ENCODE data around the gene CEP85L. TPM values are rescaled to one million over a fixed set of nuclear protein-coding genes. Genes with fewer than 3 reads are reported as not detected.

The CEP85L gene
- total and polyA plus RNA-seq, 2 of the 4 experiments (the other 2 are of a cell fraction): 2.3 to 25.6 TPM

DNA sequence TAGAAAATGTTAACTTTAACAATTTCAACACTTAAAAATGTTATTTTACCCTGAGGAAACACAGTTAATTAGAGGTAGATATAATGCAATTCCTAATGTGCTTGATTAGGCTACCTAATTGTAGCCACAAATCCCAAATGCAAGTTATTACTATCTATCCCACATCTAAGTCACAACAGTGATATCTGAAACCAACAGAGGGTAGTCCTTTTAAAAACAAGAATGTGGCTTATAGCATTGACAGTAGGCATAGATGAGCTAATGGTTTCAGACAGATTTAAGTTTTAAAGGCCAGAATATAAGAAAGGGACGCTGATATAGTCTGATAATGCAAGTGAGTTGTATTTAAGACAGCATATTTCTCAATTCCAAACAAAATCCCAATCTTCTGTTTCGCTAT, 80.3 kb downstream of the CEP85L start:
- Histone ChIP-seq H3K4me2 (ENCODE audit: low read depth, low read length) (no peak overlapping the region), H3K23ac (ENCODE audit: low read depth, low read length) (no peak overlapping the region), H3K4ac (ENCODE audit: low read depth, low read length) (no peak overlapping the region), H2BK5ac (ENCODE audit: low read depth, low read length, poor library complexity, severe bottlenecking) (no peak overlapping the region), H3K18ac (ENCODE audit: low read depth, low read length) (no peak overlapping the region), H3K56ac (ENCODE audit: extremely low read depth, insufficient read depth, low read length) (no peak overlapping the region), H2AK9ac (replicated peaks; ENCODE audit: low read depth, low read length, poor library complexity) (no peak overlapping the region), H2AFZ (replicated peaks; ENCODE audit: low read length, poor library complexity) (no peak overlapping the region), H4K8ac (ENCODE audit: low read depth in 2 of 2, low read length in 2 of 2) (no peak overlapping the region), H4K20me1 (ENCODE audit: insufficient read depth, low read length) (no peaks in the 10 kb centered on the region), H3K4me3 (ENCODE audit: insufficient read depth, low read depth, low read length) (no peak overlapping the region), H4K91ac (ENCODE audit: insufficient read depth, low read depth, low read length) (no peak overlapping the region), H2BK20ac (ENCODE audit: low read depth, low read length) (no peak overlapping the region), H3K36me3 (ENCODE audit: control insufficient read depth, insufficient read depth, low read length) (peaks cover 8% of the 10 kb centered on the region), H3K9me3 (ENCODE audit: control insufficient read depth, insufficient read depth, low read length) (peaks cover 12% of the 10 kb centered on the region), H3K79me1 (ENCODE audit: low read depth in 1 of 2, low read length in 2 of 2) (peaks cover 21 to 27% of the 10 kb centered on the region in 2 experiments), H3K27me3 (ENCODE audit: control insufficient read depth, insufficient read depth, low read length) (no peaks in the 10 kb centered on the region), H2BK15ac (ENCODE audit: low read depth, low read length) (no peak overlapping the region), H2BK120ac (ENCODE audit: low read depth, low read length) (no peak overlapping the region), H3K4me1 (ENCODE audit: control insufficient read depth, insufficient read depth, low read length) (no peaks in the 10 kb centered on the region), H3K14ac (replicated peaks; ENCODE audit: low read depth, low read length) (no peak overlapping the region), H4K5ac (ENCODE audit: low read depth, low read length) (no peak overlapping the region), H2AK5ac (ENCODE audit: low read depth, low read length) (no peak overlapping the region), H3K27ac (ENCODE audit: insufficient read depth, low read length) (no peak overlapping the region), H3K9ac (ENCODE audit: low read depth, low read length) (no peak overlapping the region), H3K9me1 (ENCODE audit: insufficient read depth, low read length) (no peaks in the 10 kb centered on the region; the same call in 1 of the 2 replicates)
- ATAC-seq (ENCODE audit: low read depth) (no peak), DNase-seq (no peak)
- BruUV-seq (replicated peaks): no TSS peak
- CTCF ChIA-PET: interaction anchor here (1.1 kb wide), 1 partner anchor 9 kb away, joined by 5 read pairs; no protein-coding TSS in a partner anchor
- dilution Hi-C loops (cut with HindIII; ENCODE audit: low sequenced_read_pairs, unreplicated experiment): no loop called here
- WGBS, 2 experiments (ENCODE audit: extremely low coverage in 2 of 2, insufficient read length in 1 of 2): no CpG with 5 or more reads among the region's 2 CpGs
- intact Hi-C loops (cut with micrococcal nuclease): no loop called here
- in situ Hi-C loops (cut with MboI; ENCODE audit: low sequenced_read_pairs): no loop called here
- POLR2A ChIA-PET (ENCODE audit: unreplicated experiment): no interaction called here
- TF ChIP-seq FOS (IDR thresholded peaks at IDR 0.05; ENCODE audit: low read depth, low read length) (no peak), NFE2L2 (IDR thresholded peaks at IDR 0.05; ENCODE audit: low read depth, low read length) (no peak), BHLHE40 (IDR thresholded peaks at IDR 0.05; ENCODE audit: low read depth, low read length) (no peak), MXI1 (IDR thresholded peaks at IDR 0.05; ENCODE audit: borderline replicate concordance, low read depth, low read length) (no peak), MAFK (IDR thresholded peaks at IDR 0.05; ENCODE audit: low read depth, low read length) (no peak), SMC3 (IDR thresholded peaks at IDR 0.05; ENCODE audit: low read depth, low read length) (no peak), RAD21 (IDR thresholded peaks at IDR 0.05; ENCODE audit: low read length) (no peak), CEBPB (IDR thresholded peaks at IDR 0.05; ENCODE audit: low read depth, low read length) (no peak)
- TF ChIP-seq, protein P1, sequence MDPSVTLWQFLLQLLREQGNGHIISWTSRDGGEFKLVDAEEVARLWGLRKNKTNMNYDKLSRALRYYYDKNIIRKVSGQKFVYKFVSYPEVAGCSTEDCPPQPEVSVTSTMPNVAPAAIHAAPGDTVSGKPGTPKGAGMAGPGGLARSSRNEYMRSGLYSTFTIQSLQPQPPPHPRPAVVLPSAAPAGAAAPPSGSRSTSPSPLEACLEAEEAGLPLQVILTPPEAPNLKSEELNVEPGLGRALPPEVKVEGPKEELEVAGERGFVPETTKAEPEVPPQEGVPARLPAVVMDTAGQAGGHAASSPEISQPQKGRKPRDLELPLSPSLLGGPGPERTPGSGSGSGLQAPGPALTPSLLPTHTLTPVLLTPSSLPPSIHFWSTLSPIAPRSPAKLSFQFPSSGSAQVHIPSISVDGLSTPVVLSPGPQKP (IDR thresholded peaks at IDR 0.05; ENCODE audit: borderline replicate concordance, low read depth, low read length): no peak
